GM21786 (cell line): Measurements from ENCODE around the gene KIFC3.
"Not testable (repeated sequence)": the region's sequence is repeated elsewhere in the genome, so short reads cannot be mapped to it uniquely, and the experiment has no call there.

Source experiments
- ATAC-seq: cut with Tn5 transposase; IDR thresholded peaks from one replicate; pipeline ENCODE4 v1.9.1; 2021; ENCODE audit not compliant: unreplicated experiment

The KIFC3 gene

DNA sequence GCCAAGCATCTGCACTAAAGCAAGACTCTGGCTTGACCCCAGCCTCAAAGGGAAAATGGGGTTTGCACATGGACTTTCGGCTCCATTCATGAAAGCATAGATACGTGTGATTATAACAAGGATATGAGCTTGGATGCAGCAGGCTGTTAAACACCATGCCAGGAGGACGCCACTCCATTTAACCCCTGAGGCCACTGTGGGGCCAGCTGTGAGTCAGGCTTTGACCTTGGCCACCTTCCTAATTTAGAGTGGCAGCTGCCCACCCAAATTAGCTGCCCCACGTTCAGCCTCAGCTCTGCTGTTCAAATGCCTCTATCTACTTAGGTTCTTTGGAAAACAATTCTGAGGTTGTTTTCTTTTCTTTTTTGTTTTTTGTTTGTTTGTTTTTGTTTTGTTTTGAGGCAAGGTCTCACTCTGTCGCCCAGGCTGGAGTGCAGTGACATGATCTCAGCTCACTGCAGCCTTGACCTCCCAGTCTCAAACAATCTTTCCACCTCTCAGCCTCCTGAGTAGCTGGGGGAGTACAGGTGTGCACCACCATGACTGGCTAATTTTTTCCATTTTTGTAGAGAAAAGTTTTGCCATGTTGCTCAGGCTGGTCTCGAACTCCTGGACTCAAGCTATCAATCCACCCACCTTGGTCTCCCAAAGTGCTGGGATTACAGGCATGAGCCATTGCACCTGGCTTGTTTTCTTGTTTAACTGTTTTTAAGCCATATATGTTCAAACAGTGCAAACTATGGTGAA lies 23.2 kb upstream of the KIFC3 start:
- no peak for ATAC-seq

- no peak for ATAC-seq
Measured at GRCh38 chr16:57824888-57825287, 22.6 kb upstream of the KIFC3 start.

- ATAC-seq = no peak
Measured at GRCh38 chr16:57823836-57824235, 21.5 kb upstream of the KIFC3 start.

DNA sequence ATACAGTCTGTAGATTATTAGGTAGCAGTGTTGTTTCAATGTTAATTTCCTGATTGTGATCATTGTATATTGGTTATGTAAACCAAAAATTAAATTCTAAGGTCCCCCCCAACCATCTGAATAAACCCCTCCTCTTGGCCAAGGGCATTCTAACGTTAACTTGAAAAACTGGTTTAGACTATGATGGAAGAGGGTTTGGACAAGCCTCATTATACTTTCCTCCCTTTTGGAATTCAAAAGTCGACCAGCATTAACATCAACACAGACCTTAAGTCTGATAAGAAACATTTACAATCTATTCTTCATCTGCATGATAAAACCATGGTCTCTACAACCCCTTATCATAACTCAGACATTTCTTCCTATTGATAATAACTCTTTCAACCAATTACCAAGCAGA lies 20.6 kb upstream of the KIFC3 start:
- no peak for ATAC-seq

- no peak for ATAC-seq
Measured at GRCh38 chr16:57822018-57822553, 19.8 kb upstream of the KIFC3 start.

GRCh38 chr16:57821149-57821971 lies 19.1 kb upstream of the KIFC3 start:
- no peak for ATAC-seq

DNA sequence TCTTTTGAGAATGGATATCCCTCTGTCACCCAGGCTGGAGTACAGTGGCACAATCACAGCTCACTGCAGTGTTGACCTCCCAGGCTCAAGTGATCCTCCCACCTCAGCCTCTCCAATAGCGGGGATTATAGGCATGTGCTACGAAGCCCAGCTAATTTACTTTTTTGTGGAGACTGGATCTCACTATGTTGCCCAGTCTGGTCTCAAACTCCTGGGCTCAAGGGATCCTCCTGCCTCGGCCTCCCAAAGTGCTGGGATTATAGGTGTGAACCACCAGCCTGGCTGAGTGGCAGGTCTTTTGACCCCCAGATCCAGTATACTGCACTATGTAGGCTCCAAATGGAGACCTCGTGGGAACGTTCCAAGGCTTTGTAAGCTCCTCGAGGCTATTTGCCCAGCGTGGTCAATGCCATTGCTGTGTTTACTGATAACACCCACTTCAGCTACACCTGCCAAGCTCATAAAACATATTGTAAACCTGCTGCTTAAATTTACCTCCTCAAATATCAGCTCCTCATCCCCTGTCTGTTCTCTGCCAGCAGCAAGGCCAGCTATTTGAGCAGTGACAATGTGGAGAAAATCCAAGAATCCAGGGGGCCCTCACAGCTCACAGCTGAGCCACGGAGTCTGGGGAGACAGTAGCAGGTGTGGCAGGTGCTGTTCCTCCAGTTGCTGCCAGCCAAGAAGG lies 16.2 kb upstream of the KIFC3 start:
- no peak for ATAC-seq

- no peak for ATAC-seq
Measured at GRCh38 chr16:57817680-57818079, 15.4 kb upstream of the KIFC3 start.

DNA sequence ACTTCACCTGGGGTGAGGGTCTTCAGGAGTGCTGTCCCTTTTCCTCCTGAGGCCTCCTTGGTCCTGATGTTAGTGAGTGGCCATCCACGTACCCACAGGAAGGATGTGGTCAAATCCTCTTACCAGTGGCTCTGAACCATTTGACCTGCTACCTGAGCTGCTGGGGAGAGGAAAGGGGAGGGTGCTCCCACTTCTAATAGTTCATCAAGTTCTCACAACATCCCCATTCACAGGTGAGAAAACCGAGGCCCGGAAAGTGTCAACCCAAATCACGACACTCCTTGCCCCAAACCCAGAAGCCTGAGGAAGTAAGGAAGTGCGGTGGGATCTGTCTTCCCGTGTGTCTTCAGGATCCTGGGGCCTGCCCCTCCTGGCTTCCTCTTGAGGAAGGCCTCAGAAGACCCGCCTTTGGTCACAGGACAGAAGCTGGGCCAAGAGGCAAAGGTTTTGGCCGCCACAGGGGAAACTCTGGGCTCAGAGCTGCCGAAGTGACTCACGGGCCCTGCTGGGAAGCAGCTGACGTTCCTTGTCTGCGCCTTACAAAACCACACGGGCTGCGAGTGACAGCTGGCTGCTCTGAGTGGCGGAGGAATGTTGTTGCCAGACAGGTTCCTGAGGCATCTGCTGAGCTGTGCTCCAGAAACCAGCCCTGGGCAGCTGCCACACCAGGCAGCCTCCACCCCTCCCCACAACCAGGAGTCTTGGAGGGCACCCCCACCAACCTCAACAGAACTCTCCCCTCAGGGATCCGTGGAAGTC lies 13.9 kb upstream of the KIFC3 start:
- ATAC-seq = peak; percentile 59

GRCh38 chr16:57814896-57815295 lies 12.6 kb upstream of the KIFC3 start:
- ATAC-seq = no peak

GRCh38 chr16:57813466-57813865 lies 11.2 kb upstream of the KIFC3 start:
- no peak for ATAC-seq

DNA sequence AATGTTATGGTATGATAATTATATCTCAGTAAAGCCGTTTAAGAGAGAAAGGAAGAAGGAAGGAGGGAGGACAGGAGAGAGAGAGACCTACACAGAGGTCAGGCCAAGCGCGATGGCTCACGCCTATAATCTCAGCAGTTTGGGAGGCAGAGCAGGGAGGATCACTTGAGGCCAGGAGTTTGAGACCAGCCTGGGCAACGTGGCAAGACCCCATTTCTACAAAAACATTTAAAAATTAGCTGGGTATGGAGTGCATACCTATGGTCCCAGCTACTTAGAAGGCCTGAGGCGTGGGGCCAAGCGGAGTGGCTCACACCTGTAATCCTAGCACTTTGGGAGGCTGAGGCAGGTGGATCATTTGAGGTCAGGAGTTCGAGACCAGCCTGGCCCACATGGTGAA lies 9.0 kb upstream of the KIFC3 start:
- ATAC-seq = not testable (repeated sequence)

GRCh38 chr16:57810197-57811031 lies 8.1 kb upstream of the KIFC3 start:
- peak; percentile 99 for ATAC-seq

DNA sequence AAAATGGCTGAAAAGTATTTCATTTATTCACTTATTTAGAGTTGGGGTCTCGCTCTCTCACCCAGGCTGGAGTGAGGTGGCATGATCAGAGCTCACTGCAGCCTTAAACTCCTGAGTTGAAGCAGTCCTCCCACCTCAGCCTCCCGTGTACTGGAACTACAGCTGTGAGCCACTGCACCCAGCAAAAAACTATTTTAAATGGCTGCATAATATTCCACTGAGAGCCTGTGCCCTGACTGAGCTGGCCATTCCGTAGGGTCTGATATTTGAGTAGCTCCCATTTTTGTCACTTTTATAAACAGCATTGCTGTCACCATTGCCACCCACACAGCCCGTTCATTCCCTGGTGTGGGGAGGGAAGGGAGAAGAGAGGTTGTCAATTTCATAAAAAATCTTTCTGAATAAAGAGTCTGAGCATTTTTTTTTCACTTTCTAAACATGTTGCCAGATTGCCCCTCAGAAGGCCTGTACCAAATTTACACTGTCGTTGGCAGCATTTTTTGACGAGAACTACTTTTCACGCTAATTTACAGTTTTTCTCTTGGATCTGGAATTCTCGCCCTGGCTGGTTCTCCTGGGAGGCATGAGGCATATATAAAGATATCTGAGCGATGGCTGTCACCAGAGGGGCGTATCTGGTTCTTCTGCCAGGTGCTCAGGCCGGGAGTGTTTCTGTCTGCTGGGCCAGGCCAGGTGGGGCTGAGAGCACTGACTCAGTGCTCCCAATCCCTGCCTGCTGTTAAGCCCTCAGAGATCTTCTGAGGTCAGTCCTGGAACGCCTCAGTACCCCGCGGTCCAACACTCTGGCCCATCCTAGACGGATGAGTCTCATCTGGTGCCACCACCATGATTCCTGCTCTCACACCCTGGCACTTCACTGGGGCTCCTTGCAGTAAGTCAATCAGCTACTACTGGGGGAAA lies 7.2 kb upstream of the KIFC3 start:
- ATAC-seq = peak; percentile 16

GRCh38 chr16:57808589-57809228 lies 6.4 kb upstream of the KIFC3 start:
- ATAC-seq = no peak

GRCh38 chr16:57807968-57808528 lies 5.8 kb upstream of the KIFC3 start:
- ATAC-seq = no peak

GRCh38 chr16:57807252-57807967 lies 5.1 kb upstream of the KIFC3 start:
- no peak for ATAC-seq
